ENCODE measurements around the gene ATG9A. TPM values are rescaled to one million over a fixed set of nuclear protein-coding genes. Genes with fewer than 3 reads are reported as not detected.

Gene ATG9A
- total RNA-seq, 1 experiment from 2014 or later: 73.3 TPM

GRCh38 chr2:219252900-219253752 is 23.7 kb upstream of the ATG9A start, which contains the start of gene TUBA4B:
Gene TUBA4B, plus strand, starts transcription at chr2:219253243. Its CDS starts 165 bp downstream, at chr2:219253408.
- peak; percentile 79 for DNase-seq (ENCODE audit: low read depth)

GRCh38 chr2:219252570-219252899 is 23.1 kb upstream of the ATG9A start:
- DNase-seq (ENCODE audit: low read depth): no peak

GRCh38 chr2:219252084-219252483 is 22.6 kb upstream of the ATG9A start:
- DNase-seq (ENCODE audit: low read depth): peak; percentile 32

- DNase-seq (ENCODE audit: low read depth): peak; percentile 59
Observed at GRCh38 chr2:219251656-219252055, 22.2 kb upstream of the ATG9A start.

- DNase-seq (ENCODE audit: low read depth): no peak
Observed at GRCh38 chr2:219250049-219250781, 20.8 kb upstream of the ATG9A start.

GRCh38 chr2:219249203-219249980 is 20.0 kb upstream of the ATG9A start:
- DNase-seq (ENCODE audit: low read depth): peak; percentile 92

DNA sequence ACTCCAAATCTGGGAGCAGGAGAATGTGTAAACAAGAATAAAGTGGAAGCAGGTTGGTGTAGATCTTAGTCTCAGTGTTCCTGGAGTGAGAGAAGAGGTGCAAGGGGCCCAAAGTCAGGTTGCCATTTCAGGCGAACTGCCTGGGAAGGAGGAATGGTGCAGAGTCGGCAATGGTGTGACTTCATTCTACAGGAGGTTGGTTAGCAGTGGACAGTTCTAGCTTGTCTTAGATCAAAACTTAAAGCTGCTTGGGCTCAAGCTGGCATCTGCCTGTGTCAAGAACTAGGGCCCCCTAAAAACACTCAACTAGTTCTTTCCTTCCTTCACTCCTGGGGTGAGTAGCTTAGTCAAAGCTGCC is 19.4 kb upstream of the ATG9A start:
- DNase-seq (ENCODE audit: low read depth): no peak

- no peak for DNase-seq (ENCODE audit: low read depth)
Observed at GRCh38 chr2:219247678-219248642, 18.5 kb upstream of the ATG9A start.

DNA sequence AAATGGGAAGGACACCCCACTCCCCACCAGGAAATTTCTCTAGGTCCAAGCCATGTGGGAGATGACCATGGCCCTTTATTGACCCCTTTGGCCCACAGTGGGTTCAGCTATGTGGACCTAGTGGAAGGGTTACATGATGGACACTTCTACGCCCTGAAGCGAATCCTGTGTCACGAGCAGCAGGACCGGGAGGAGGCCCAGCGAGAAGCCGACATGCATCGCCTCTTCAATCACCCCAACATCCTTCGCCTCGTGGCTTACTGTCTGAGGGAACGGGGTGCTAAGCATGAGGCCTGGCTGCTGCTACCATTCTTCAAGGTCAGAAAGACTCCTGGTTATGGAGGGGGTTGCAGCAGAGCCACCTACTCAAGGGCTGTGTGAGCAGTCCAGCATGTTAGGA is 17.1 kb upstream of the ATG9A start:
- no peak for DNase-seq (ENCODE audit: low read depth)

- no peak for DNase-seq (ENCODE audit: low read depth)
Observed at GRCh38 chr2:219245899-219246230, 16.4 kb upstream of the ATG9A start.

DNA sequence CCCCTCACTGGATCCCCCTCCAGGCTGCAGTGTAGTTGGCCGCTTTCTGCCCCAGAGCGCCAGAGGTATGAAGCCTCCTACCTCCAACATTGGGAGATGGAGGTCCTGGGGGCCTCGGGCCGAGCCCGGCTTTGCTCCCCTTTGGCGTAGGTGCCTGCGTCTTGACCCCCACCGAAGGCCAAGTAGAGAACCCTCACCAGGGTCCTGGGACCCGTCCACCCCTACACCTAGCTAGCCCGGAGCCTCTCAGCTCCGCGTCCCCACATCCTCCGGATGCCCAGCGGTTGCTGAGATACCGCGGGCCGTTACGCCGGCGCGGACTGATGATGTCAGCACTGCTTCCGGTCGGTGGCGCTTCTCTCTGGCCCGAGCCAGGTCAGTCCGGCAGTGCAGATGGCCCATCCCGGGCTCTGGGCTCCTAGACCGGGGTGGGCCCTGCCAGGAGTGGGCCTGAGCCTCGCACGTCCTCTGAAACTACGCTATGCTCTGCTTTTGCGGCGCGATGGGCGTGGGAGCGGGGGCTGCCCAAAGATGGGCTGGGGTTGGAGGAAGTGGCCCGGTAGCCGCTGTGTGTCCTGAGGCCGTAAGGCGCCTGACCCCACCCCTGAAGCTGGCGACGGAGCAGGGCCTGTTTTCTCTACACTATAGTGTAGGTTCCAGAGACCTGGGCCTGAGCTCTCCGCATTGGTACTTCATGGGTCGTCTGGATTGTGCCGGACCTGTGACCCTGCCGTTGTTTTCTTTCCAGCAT is 15.9 kb upstream of the ATG9A start, which contains the start of the genes GLB1L and STK16:
GLB1L (minus strand) TSS at position 297 of the 751 bp plus-strand sequence. CDS start 1,871 bp downstream, outside the sequence.
STK16 (plus strand) TSS at position 332 of the 751 bp plus-strand sequence. CDS start 521 bp downstream, outside the sequence.
- peak; percentile 90 for DNase-seq (ENCODE audit: low read depth)

- no peak for DNase-seq (ENCODE audit: low read depth)
Observed at GRCh38 chr2:219244789-219245147, 15.3 kb upstream of the ATG9A start.

DNA sequence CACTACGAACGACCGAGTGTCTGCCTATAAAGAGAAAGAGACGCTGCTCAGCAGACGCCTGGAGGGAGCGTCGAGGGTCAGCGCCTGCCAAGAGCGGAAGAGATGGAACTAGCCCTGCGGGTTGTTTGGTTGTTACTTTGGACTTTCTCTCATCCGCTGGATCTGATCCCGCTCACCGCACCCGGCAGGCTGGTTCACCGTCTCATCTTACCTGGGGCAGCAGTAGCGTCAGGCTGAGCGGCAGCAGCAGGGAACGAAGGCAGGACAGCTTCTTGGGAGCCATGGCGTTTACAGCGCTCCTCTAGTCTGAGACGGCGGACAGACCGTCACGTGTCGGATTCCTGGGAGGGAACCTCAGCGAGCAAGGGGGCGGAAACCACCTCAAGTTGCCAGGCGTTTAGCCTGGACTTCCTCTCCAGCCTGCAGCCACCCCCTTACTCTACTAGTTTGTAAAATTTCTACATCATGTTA is 13.9 kb upstream of the ATG9A start:
- DNase-seq (ENCODE audit: low read depth): no peak

DNA sequence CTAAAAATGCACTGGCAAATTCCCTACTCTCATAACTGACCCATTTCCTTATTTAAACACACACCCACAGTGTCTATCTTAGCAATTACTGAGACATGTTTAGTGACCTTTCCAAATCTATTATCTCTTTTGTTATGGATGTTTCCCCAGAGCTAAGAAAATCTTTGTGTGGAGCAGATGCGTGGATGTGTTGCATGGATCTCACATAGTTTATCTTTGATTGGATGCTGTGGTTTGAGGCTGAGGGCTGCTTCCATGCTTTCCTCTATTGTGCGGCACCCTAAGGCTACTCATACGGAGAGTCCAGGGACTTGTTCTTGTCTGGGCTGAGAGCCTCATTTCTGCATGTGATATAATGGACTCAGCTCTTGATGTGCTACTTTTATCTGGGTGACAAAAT is 4.9 kb upstream of the ATG9A start:
- no peak for DNase-seq (ENCODE audit: low read depth)

- peak; percentile 81 for DNase-seq (ENCODE audit: low read depth)
Observed at GRCh38 chr2:219230059-219230540, 664 bp upstream of the ATG9A start.

GRCh38 chr2:219228911-219229304 is 528 bp downstream of the ATG9A start:
- DNase-seq (ENCODE audit: low read depth): no peak

DNA sequence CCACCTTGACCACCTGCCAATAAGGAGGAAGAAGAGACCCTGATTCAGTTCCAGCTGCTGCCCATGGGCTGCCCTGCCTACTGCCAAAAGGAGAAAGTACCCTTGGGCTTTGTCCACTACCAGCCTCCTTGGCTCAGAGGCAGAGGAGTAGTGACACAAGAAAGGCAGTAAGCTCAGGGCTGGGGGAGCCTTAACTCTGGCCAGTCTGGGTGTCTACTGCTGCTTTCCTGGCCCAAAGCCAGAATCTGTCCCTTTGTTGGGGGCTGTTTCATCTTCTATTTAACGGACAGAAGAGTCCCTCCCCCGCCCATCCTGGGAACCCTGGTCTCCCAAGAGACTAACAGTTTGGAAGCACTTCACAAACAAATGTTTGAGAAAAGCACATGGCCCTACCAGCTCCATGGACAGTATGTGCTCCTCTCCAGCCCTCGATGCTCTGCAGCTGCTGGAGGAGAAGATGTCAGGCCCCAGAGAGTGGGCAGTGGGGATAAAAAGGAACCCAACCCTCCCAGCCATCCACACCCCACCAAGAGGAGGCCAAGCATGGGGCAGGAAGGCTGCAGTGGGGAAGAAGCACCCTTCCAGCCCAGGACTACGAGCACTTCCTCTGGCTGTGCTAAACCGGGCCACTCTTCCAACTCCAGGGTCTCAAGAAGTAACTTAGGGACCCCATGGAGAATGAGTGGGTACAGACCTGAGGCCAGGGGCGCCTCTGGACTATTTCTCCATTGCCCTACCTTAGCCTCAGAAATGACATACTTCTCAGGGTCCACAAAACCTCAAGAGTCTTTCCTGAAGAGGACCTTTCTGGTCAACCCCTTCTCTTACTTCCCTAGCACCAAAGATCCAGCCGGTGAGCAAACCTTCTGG is 1.2 kb downstream of the ATG9A start:
- no peak for DNase-seq (ENCODE audit: low read depth)

DNA sequence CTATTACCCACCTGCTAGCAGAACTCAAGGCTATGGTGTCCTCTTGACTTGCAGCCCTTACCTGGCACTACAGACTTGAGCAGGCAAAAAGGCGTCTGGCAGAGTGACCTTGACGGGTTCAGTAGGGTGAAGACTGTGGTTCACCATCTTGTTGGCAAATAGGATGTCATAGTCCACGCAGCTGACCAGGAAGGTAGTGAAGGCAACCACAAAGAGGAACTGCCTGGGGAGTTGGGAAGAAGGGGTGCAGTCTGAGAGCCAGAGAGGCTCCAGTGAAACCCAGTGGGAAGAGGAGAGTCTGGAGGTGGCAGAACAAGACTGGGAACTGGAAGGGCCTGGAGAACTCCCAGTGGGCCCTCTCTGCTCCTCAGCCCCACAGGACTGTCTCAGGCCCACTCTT is 4.1 kb downstream of the ATG9A start:
- no peak for DNase-seq (ENCODE audit: low read depth)

All from M059J (cell line).